HG03139 (cell line): Measurements from ENCODE around the gene SLC7A10.
"Not testable (repeated sequence)": the region's sequence is repeated elsewhere in the genome, so short reads cannot be mapped to it uniquely, and the experiment has no call there.

Experiments
- ATAC-seq: cut with Tn5 transposase; IDR thresholded peaks from one replicate; pipeline ENCODE4 v1.9.1; 2021; ENCODE audit not compliant: unreplicated experiment

SLC7A10 gene

GRCh38 chr19:33219261-33219815, 6.3 kb downstream of the SLC7A10 start:
- ATAC-seq, result no peak

GRCh38 chr19:33217881-33218280, 7.8 kb downstream of the SLC7A10 start:
- ATAC-seq, result no peak

- ATAC-seq, result no peak
Observed at GRCh38 chr19:33216198-33216830, 9.3 kb downstream of the SLC7A10 start.

GRCh38 chr19:33215438-33216197, 10.0 kb downstream of the SLC7A10 start:
- no peak for ATAC-seq

- no peak for ATAC-seq
Observed at GRCh38 chr19:33214596-33214995, 11.1 kb downstream of the SLC7A10 start.

GRCh38 chr19:33212436-33213172, 13.0 kb downstream of the SLC7A10 start:
- no peak for ATAC-seq

GRCh38 chr19:33211794-33212435, 13.7 kb downstream of the SLC7A10 start:
- no peak for ATAC-seq

GRCh38 chr19:33210266-33210940, 15.2 kb downstream of the SLC7A10 start:
- ATAC-seq, result no peak

GRCh38 chr19:33209850-33210230, 15.8 kb downstream of the SLC7A10 start:
- ATAC-seq, result not testable (repeated sequence)

- ATAC-seq, result no peak
Observed at GRCh38 chr19:33208904-33209849, 16.5 kb downstream of the SLC7A10 start.

GRCh38 chr19:33208371-33208895, 17.2 kb downstream of the SLC7A10 start:
- no peak for ATAC-seq

- ATAC-seq, result no peak
Observed at GRCh38 chr19:33207903-33208302, 17.7 kb downstream of the SLC7A10 start.

GRCh38 chr19:33207040-33207620, 18.5 kb downstream of the SLC7A10 start:
- ATAC-seq, result no peak

GRCh38 chr19:33206261-33207039, 19.2 kb downstream of the SLC7A10 start:
- no peak for ATAC-seq

GRCh38 chr19:33205531-33206260, 20.0 kb downstream of the SLC7A10 start:
- ATAC-seq, result no peak

- ATAC-seq, result no peak
Observed at GRCh38 chr19:33205110-33205509, 20.5 kb downstream of the SLC7A10 start.
